ENCODE measurements around the gene HOXB9.

Gene HOXB9

DNA sequence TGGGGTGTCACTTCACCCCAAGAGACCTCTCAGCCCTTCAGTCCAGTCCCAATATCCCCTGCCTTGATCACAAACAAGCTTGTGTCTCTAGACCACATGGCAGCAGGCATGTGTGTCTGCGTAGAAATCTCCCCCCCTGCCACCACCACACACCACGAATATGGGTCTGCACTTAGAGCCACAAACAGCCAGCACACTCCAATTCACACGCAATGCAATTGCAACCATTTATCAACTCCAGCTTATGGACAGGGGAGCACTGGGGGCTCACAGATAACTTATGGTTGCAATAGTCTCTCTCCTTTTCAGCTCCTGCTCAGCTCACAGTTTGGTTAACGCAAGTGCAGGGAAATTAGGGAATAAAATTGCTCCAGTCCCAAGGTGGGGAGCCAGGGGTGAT is 2.6 kb downstream of the HOXB9 start:
- DNase-seq, result no peak

DNA sequence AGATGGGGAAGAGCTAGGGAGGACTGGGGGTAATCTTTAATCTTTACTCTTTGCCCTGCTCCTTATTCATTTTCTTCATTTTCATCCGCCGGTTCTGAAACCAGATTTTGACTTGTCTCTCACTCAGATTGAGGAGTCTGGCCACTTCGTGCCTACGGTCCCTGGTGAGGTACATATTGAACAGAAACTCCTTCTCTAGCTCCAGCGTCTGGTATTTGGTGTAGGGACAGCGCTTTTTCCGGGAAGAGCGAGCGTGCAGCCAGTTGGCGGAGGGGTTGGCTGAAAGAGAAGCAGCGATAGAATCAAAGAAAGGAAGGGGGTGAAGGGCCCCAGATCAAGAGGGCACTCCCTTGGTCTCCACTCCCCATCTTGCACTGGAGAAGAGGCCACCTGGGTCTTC is 3.3 kb downstream of the HOXB9 start:
- DNase-seq, result no peak

DNA sequence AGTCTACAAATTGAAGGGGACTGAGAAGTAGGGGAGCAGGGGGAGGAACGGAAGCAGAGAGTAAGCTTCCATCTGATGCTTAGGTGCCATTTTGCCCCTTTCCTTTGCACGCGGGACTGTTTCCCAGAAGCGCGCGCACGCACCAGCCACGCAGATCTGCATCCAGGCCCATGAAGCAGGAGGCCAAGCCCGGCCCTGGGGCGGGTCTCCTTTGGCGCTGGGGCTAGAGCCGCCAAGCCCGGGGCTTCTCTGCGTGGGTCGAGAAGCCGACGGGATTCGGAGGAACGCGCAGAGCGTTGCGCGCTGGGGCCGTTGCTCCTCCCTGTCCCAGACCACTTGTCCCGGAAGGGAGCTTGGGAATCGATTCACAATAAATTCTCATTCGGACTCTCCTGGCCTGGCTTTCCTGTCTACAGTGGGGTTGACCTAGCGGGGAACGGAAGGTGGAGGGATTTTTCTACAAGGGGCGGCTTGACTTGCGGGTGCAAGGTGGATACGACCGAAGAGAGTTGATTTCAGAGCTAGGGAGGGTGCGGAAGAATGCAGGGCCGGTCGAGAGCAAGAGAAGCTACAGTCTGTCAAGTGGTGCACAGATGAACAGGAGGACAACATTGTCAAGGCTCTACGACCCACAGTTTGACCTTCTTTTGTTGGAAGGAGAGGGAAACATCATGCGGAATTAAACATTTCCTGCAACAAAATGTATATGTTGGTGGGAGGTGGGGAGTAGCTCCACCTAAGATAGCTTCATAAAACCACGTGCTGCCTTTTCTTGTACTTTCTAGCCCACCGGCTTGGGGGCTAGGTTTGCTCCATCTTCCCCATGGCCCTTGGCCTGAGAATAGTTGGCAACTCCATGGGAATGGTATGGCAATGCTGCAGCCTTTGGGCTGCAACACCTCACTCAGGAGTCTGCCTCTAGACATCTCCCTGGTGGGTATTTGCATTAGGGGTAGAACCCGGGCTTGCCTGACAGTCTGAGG is 4.5 kb downstream of the HOXB9 start:
- DNase-seq, result no peak

GRCh38 chr17:48620461-48621139 is 5.6 kb downstream of the HOXB9 start:
- DNase-seq, result no peak

- DNase-seq, result no peak
Observed at GRCh38 chr17:48619826-48620449, 6.2 kb downstream of the HOXB9 start.

DNA sequence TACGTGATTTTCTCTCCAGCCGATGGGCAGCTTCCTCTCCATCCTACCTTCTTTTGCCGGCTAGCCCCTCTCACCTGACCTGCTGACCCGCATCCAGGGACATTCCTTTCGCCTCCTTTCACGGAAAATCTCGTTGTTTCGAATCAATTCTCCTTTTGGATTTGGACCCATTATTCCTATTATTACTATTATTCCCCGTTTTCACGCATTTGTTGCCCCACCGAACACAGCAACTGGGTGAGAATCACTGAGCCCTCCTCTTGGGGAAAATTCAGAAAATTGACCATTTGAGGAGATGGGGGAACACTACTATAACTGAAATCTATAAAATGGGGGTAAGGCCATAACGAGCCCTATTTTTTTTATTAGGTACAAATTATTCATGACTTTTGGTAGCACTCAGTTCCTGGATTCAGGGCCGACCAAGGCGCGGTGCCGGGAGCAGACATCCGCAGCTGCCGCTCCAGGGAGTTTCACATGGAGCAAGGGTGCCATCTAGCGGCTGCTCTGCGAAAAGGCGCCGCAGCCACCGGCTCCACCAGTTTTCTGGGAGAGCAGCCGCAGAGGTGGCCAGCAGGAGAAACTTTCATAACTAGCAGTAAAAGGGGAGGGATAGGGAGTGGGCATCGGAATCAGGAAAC is 7.8 kb downstream of the HOXB9 start:
- peak; percentile 86 for DNase-seq

- no peak for DNase-seq
Observed at GRCh38 chr17:48617471-48618255, 8.5 kb downstream of the HOXB9 start.

DNA sequence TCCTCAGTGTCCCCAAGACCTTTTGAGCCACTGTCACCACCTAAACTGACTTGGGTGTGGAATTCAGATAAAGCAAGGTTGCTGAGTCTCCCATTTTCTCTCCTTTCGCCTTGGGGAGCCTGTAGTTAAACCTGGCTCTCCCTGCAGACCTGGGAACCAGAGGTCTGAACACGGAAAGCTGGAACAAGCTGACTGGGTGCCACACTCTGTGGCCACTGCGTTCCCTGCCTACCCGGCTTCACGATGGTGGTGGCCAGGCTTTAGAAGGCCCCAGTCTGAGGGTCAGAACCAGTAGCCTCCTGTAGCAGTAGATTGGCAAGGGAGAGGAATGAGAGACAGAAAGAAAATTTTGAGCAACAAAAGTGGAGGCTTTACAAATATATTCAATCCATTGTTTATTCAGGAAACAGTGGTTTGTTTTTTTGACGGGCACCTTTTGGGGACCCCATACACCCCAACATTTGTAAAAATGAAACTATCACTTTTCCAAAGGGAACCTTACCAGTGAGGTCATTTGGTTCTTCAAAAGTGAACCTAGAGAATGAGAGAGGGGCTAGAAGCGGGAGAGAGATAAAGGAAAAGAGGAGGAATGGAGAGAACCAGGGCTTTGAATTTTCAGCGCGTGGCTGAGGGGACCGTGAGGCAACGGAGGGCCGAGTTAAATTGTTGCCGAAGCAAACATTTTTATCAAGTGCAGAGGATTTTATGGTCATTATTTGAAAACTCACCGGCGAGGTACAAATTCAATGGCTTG is 9.3 kb downstream of the HOXB9 start:
- no peak for DNase-seq

- no peak for DNase-seq
Observed at GRCh38 chr17:48615963-48616716, 10.0 kb downstream of the HOXB9 start.

DNA sequence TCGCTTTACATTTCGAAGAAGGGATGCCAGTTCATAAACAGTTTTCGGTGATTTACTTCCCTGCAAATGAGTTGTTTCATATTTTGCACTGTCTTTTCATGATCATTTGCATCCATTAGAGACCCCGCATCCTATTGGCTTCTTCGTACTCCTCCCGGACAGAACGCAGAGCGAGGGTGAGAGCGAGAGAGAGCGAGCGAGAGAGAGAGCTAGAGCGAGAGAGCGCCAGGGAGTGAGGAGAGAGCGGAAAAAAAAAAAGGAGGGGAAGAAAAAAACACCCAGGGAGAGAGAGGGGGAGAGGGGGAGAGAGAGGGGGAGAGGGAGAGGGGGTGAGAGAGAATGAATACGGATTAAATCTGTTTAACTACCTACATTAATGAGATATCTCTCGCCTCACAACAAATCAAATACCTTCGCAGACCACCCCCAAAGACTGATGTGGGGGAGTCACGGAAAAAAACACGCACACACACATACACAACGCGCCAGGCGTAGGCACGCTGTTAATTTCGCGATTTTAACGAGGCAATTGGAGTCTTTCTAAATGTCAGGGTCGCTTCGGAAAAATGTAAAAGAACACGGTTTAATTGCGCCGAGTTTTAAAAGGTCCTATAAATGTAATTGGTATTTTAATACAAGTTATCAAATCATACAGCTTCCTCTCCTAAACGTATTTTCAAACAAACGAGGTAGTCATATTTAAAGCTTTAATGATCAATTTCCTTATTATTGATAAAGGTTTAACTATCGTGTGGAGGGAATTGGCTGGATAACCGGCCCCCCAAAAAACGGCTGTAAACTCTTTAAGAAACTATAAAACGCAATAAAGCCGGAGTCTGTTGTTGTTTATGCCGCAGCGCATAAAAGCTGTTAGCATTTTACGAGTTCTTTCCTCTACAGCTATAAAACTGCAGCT is 10.9 kb downstream of the HOXB9 start, which contains the start of gene HOXB8:
Gene HOXB8, minus strand, starts transcription at position 246 of the 916 bp plus-strand sequence. CDS start 588 bp downstream, outside the sequence.
- DNase-seq, result no peak

DNA sequence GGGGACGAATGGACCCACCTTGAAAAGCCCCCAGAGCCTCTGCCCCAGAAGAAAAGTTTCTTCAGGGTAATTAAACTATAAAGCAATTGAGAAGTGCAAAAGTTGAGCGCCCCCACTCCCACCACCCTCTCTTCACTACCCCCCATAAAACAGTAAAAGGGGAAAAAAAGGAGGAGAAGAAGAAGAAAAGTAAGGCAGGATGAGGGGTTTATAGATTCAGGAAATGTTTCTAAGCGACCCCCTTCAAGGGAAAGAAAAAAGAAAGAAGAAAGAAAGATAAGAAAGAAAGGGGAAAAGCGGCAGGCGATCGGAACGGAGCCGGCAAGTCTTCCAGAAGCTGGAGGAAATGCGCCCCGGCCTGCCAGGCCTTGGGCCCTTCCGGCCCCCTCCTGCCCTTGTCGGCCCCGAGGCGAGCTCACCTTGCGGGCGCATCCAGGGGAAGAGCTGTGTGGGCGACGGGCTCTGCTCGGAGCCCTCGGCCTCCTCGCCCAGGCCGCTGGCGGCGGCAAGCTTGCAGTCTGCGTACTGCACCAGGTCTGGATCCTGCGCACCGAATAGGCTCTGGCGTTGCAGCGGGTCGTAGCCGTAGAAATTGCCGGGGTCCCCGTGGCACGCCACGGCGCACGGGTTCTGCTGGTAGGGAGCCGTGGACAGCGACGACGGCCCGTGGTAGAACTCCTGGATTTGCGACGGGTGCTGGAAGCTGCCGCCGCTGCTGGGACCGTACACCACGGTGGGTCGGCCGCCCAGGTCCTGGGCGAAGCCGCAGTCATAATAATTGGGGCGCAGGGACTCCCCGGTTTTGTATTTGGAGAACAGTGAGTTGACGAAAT is 12.1 kb downstream of the HOXB9 start:
- no peak for DNase-seq

DNA sequence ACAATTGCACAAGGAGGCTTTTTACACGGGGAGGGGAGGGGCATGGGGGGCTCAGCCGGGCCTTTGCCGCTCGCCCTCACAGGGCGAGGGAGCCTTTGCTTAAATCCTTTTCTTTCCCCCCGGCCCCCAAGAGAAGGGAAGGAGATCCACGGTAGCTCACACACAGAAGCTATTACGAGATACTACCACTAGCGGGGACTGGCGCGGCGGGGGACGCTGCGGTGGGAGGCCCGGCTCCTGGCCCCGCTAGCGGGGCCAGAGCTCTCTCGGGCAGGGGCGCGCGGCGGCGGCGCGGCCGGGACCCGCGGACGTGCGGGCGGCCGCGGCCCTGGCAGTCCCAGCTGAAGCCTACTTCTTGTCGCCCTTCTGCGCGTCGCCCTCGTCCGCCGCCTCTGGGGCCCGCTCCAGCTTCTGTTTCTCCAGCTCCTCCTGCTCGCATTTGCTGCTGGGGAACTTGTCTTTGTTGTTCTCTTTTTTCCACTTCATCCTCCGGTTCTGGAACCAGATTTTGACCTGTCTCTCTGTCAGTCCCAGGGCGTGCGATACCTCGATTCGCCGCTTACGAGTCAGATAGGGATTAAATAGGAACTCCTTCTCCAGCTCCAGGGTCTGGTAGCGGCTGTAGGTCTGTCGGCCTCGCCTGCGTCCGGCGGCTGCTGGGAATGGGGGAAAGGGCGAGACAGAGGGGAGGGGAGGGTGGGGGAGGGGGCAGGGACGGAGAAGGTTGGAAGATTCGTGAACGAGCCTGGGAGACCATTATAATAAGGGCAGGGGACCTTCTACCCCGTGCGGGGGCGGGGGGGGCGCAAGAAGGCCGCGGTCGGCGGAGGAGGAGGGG is 13.1 kb downstream of the HOXB9 start:
- DNase-seq, result peak; percentile 54

- DNase-seq, result no peak
Observed at GRCh38 chr17:48612456-48612853, 13.7 kb downstream of the HOXB9 start.

DNA sequence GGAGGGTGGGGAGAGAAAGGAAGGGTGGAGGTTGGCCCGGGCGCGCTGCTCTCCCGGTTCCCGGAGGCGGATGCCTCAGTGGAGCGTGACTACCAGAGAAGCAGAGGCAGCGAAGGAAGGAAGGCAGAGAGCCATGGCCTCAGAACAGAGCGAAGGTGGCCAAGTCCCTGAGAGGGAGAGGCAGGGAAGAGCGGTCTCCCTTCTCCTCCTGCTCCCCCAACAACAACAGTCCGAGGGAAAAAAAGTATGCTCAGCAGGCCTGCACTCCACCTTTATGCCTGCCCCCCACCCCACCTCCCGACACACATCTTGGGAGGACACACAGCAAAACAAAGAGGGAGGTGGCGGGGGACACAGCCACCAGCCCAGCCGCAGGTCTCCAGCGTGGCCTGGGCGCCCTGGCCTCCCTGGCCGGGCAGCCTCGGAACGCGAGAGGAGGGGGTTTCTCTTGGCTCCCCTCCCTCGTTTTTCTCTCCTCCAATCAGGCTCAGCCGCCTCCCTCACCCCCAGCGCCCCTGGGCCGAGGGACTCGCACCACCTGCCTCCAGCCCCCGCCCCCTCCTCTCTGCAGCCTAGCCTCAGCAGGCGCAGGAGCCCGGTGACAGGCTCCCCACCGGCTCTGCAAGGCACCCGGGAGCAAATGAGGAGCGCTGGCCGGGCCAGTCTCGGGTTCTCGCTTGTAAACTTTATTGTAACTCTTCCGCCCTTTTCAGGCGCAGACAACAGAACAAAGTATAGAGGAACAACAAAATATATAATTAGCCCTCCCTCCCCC is 14.3 kb downstream of the HOXB9 start:
- no peak for DNase-seq

DNA sequence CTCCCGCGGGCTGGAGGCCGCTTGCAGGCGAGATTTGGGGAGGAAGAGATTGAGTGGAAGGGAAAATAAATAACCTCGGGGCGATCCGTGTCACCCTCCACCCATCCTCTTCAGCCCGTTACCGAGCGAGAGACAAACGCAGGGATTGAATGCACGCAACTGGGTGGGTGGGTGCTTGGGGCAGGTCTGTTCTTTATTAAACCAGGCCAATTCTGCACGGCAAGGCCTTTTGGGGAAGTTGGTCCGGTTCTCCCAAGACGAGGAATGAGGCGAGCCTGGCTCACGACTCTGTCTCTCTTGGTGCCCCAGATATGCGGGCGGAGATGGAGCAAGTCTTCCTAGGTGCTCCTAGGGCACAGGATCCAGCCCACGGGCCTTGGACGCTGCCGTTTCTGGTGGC is 14.9 kb downstream of the HOXB9 start:
- DNase-seq, result no peak

- DNase-seq, result peak; percentile 65
Observed at GRCh38 chr17:48610282-48611211, 15.6 kb downstream of the HOXB9 start, which contains the start of gene HOXB7. TSS of gene HOXB7 (minus strand) at chr17:48611017. CDS start at chr17:48610918, 99 bp downstream.

All from CD4-positive, alpha-beta T cell treated with Interleukin-10 for 1 hour (primary cell).